Tibial artery (tissue), 4 donors: ENCODE measurements around the gene ZNF777.

Experiments used
- DNase-seq, 2 donors: peaks; one replicate each; pipeline ENCODE4 v3.0.0-alpha.2; 2019
- H3K27ac ChIP-seq, 2 donors: fragments of 200-600 bp; sonication (generic) in 1 of 2; 1 replicate in 1 of 2; 2 replicates in 1 of 2; pipeline ENCODE4 v1.5.1; 2018 to 2019; ENCODE audit warnings: mild to moderate bottlenecking in 1 of 2
- H3K27me3 ChIP-seq, 2 donors: fragments of 200-600 bp; sonication (generic) in 1 of 2; one replicate each; pipeline versions ENCODE4 v1.5.1 to v1.6.0; 2016 to 2019
- H3K36me3 ChIP-seq, 3 donors: fragments of 200-600 bp; sonication (generic) in 2 of 3; one replicate each; pipeline ENCODE4 v1.5.1; 2016 to 2019; ENCODE audit warnings: mild to moderate bottlenecking in 2 of 3
- H3K4me1 ChIP-seq, 4 donors: fragments of 200-600 bp; sonication (generic) in 2 of 4; 1 replicate in 3 of 4; 2 replicates in 1 of 4; pipeline ENCODE4 v1.5.1; 2016 to 2019
- H3K4me3 ChIP-seq, 2 donors: fragments of 200-600 bp; sonication (generic) in 1 of 2; 1 replicate in 1 of 2; 2 replicates in 1 of 2; pipeline ENCODE4 v1.5.1; 2018 to 2019; ENCODE audit warnings: mild to moderate bottlenecking in 2 of 2
- H3K9me3 ChIP-seq, 3 donors: fragments of 200-600 bp; sonication (generic) in 1 of 3; one replicate each; pipeline ENCODE4 v1.5.1; 2016 to 2019
- CTCF ChIP-seq, 2 experiments: fragments of 200-600 bp in 1 of 2; fragments of 450-650 bp in 1 of 2; IDR thresholded peaks; one replicate each; pipeline ENCODE4 v1.5.1; 2017 to 2019; ENCODE audit warnings: antibody characterized with exemption in 2 of 2, mild to moderate bottlenecking in 1 of 2, moderate library complexity in 1 of 2
- intact Hi-C: fragments of 100-400 bp; cut with DNase I; formaldehyde crosslinking; loops from one replicate; pipeline ENCODE4 v1.15.0; 2023; ENCODE audit warnings: low total_unique reads

ZNF777 gene

GRCh38 chr7:149436358-149436757 lies 24.5 kb downstream of the ZNF777 start:
- intact Hi-C loops = no loop called here
- Histone ChIP-seq H3K4me3 (no peak overlapping the region), H3K36me3 (peaks cover 15 to 67% (median 47%) of the 10 kb centered on the region in 3 donors), H3K9me3 (no peaks in the 10 kb centered on the region), H3K27me3 (no peaks in the 10 kb centered on the region), H3K27ac (no peak overlapping the region), H3K4me1 (no peaks in the 10 kb centered on the region)
- TF ChIP-seq CTCF (IDR thresholded peaks at IDR 0.05) = no peak
- no peak for DNase-seq

- Histone ChIP-seq H3K9me3 (no peaks in the 10 kb centered on the region), H3K4me1 (no peaks in the 10 kb centered on the region), H3K27ac (no peak overlapping the region), H3K36me3 (peaks cover 15 to 74% (median 56%) of the 10 kb centered on the region in 3 donors), H3K27me3 (no peaks in the 10 kb centered on the region), H3K4me3 (no peak overlapping the region)
- no peak for DNase-seq
- TF ChIP-seq CTCF (IDR thresholded peaks at IDR 0.05) = no peak
- intact Hi-C loops = no loop called here
Measured at GRCh38 chr7:149433124-149433523, 27.7 kb downstream of the ZNF777 start.

- H3K4me3 ChIP-seq = no peak overlapping the region
Measured at GRCh38 chr7:149432121-149432691, 28.7 kb downstream of the ZNF777 start.

GRCh38 chr7:149431486-149432120 lies 29.3 kb downstream of the ZNF777 start:
- no peaks in the 10 kb centered on the region for H3K4me1 ChIP-seq
- no peaks in the 10 kb centered on the region for H3K27me3 ChIP-seq
- DNase-seq = no peak
- intact Hi-C loops = no loop called here
- H3K36me3 ChIP-seq = peaks cover 11 to 68% (median 46%) of the 10 kb centered on the region in 3 donors
- H3K27ac ChIP-seq = no peak overlapping the region
- no peaks in the 10 kb centered on the region for H3K9me3 ChIP-seq
- no peak overlapping the region for H3K4me3 ChIP-seq
- TF ChIP-seq CTCF (IDR thresholded peaks at IDR 0.05) = no peak

More at GRCh38 chr7:149432121-149432691, 28.7 kb downstream of the ZNF777 start:
- Histone ChIP-seq H3K27me3 (no peaks in the 10 kb centered on the region), H3K9me3 (no peaks in the 10 kb centered on the region), H3K4me1 (no peaks in the 10 kb centered on the region), H3K36me3 (peaks cover 13 to 74% (median 52%) of the 10 kb centered on the region in 3 donors), H3K27ac (no peak overlapping the region)
- no peak for DNase-seq
- no peak for TF ChIP-seq CTCF (IDR thresholded peaks at IDR 0.05)
- intact Hi-C loops = no loop called here

- no peak overlapping the region for H3K4me3 ChIP-seq
- H3K36me3 ChIP-seq = peaks cover 11 to 56% (median 36%) of the 10 kb centered on the region in 3 donors
- H3K27ac ChIP-seq = no peak overlapping the region
- DNase-seq = no peak
- intact Hi-C loops = no loop called here
- no peaks in the 10 kb centered on the region for H3K9me3 ChIP-seq
- TF ChIP-seq CTCF (IDR thresholded peaks at IDR 0.05) = no peak
- no peaks in the 10 kb centered on the region for H3K4me1 ChIP-seq
- no peaks in the 10 kb centered on the region for H3K27me3 ChIP-seq
Measured at GRCh38 chr7:149430192-149430591, 30.7 kb downstream of the ZNF777 start.
